SU-DHL-6 (cell line): ENCODE data around the gene ALK.

Experiments used
- EZH2phosphoT487 ChIP-seq: fragments of 200-600 bp; sonication (generic), shearing (Covaris generic); conservative IDR thresholded peaks from 2 replicates; pipeline ENCODE4 v1.6.1; 2018; ENCODE audit warnings: mild to moderate bottlenecking, antibody characterized with exemption, low read length, moderate library complexity, mixed read lengths
- TF ChIP-seq, protein P1 (sequence below): fragments of 200-600 bp; sonication (generic); IDR thresholded peaks from one replicate; pipeline ENCODE4 v1.5.1; 2017; ENCODE audit warnings: antibody characterized with exemption, mild to moderate bottlenecking, low read length, moderate library complexity; ENCODE audit not compliant: insufficient read depth, poor library complexity, severe bottlenecking

- TF ChIP-seq, protein P1, sequence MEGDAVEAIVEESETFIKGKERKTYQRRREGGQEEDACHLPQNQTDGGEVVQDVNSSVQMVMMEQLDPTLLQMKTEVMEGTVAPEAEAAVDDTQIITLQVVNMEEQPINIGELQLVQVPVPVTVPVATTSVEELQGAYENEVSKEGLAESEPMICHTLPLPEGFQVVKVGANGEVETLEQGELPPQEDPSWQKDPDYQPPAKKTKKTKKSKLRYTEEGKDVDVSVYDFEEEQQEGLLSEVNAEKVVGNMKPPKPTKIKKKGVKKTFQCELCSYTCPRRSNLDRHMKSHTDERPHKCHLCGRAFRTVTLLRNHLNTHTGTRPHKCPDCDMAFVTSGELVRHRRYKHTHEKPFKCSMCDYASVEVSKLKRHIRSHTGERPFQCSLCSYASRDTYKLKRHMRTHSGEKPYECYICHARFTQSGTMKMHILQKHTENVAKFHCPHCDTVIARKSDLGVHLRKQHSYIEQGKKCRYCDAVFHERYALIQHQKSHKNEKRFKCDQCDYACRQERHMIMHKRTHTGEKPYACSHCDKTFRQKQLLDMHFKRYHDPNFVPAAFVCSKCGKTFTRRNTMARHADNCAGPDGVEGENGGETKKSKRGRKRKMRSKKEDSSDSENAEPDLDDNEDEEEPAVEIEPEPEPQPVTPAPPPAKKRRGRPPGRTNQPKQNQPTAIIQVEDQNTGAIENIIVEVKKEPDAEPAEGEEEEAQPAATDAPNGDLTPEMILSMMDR: no peak
- TF ChIP-seq EZH2phosphoT487: no peak
These were observed 473.9 kb downstream of the ALK start for GRCh38 chr2:29447513-29447912.
